GM12878 (cell line): ENCODE data around the gene UBQLN1. TPM values are rescaled to one million over a fixed set of nuclear protein-coding genes. Genes with fewer than 3 reads are reported as not detected.

Source experiments
- ATAC-seq: fragments of 200-7000 bp; cut with Tn5 transposase; 3 replicates; pipeline ENCODE4 v1.9.1; 2020; ENCODE audit warnings: mild to moderate bottlenecking, moderate library complexity
- BruUV-seq: library from RNA; stranded (reverse); fragments of 400-500 nt; replicated peaks from 2 replicates; lab custom pipeline; 2021; lab: Mats Ljungman, UMichigan
- CTCF ChIA-PET: fragments of 300-600 bp; sonication (Branson Sonifier 250); formaldehyde crosslinking; extraction: SDS; loops from one replicate; lab custom pipeline; 2021; ENCODE audit warnings: inconsistent platforms; lab: Yijun Ruan, JAX
- POLR2A ChIA-PET: fragments of 350-600 bp; formaldehyde crosslinking; extraction: SDS; loops from one replicate; lab custom pipeline; 2021; ENCODE audit warnings: inconsistent platforms; lab: Charles Lee
- RAD21 ChIA-PET: fragments of 300-600 bp; sonication (Branson Sonifier 250); formaldehyde crosslinking; loops from one replicate; lab custom pipeline; 2023; ENCODE audit warnings: antibody characterized with exemption; ENCODE audit not compliant: unreplicated experiment; lab: Charles Lee
- SMC1A ChIA-PET: fragments of 300-600 bp; sonication (Branson Sonifier 250); formaldehyde crosslinking; loops from one replicate; lab custom pipeline; 2023; ENCODE audit not compliant: unreplicated experiment, uncharacterized antibody; lab: Charles Lee
- DNase-seq: peaks from one replicate; pipeline ENCODE4 v3.0.0-alpha.2; 2011; ENCODE audit warnings: low read depth, low spot score
- FAIRE-seq: peaks from 3 replicates; lab custom pipeline; 2011; peaks lifted over from hg19 to GRCh38; lab: Jason Lieb, UNC
- H2AFZ ChIP-seq: 2 replicates; pipeline ENCODE4 v1.6.0; 2011; ENCODE audit warnings: low read depth, low read length, control low read depth; ENCODE audit not compliant: control insufficient read depth
- H3K27ac ChIP-seq: 2 replicates; pipeline ENCODE4 v1.5.1; 2011; ENCODE audit warnings: control low read depth; ENCODE audit not compliant: control insufficient read depth, insufficient read depth
- H3K27me3 ChIP-seq, 2 experiments: replicated peaks in 1 of 2; 2 replicates each; pipeline versions ENCODE4 v1.6.0 to v1.6.1; 2011; ENCODE audit warnings: low read length in 1 of 2; ENCODE audit not compliant: control insufficient read depth in 2 of 2, insufficient read depth in 2 of 2
- H3K36me3 ChIP-seq, 2 experiments: 2 replicates each; pipeline ENCODE4 v1.5.1; 2011; ENCODE audit warnings: low read length in 1 of 2; ENCODE audit not compliant: control insufficient read depth in 2 of 2, insufficient read depth in 2 of 2
- H3K4me1 ChIP-seq: 2 replicates; pipeline ENCODE4 v1.6.1; 2011; ENCODE audit warnings: mild to moderate bottlenecking, low read length, moderate library complexity, mixed read lengths; ENCODE audit not compliant: control insufficient read depth, insufficient read depth
- H3K4me2 ChIP-seq: 2 replicates; pipeline ENCODE4 v1.6.0; 2011; ENCODE audit warnings: control low read depth; ENCODE audit not compliant: control insufficient read depth, insufficient read depth
- H3K4me3 ChIP-seq: fragments of 200-600 bp; sonication (generic); 2 replicates; pipeline ENCODE4 v1.5.1; 2016
- H3K79me2 ChIP-seq: 2 replicates; pipeline ENCODE4 v1.6.0; 2011; ENCODE audit warnings: low read length; ENCODE audit not compliant: control insufficient read depth, insufficient read depth
- H3K9ac ChIP-seq: 2 replicates; pipeline ENCODE4 v1.8.0; 2011; ENCODE audit warnings: low read length, control low read depth, mixed read lengths; ENCODE audit not compliant: control insufficient read depth, insufficient read depth
- H3K9me3 ChIP-seq: replicated peaks from 3 replicates; pipeline ENCODE4 v1.5.1; 2011; ENCODE audit warnings: mild to moderate bottlenecking, low read length; ENCODE audit not compliant: control insufficient read depth, insufficient read depth
- H4K20me1 ChIP-seq: 2 replicates; pipeline ENCODE4 v1.6.0; 2011; ENCODE audit not compliant: control insufficient read depth, insufficient read depth
- PAX8 ChIP-seq: fragments of 450-650 bp; IDR thresholded peaks from 2 replicates; pipeline ENCODE4 v1.6.1; 2017; ENCODE audit warnings: mild to moderate bottlenecking, moderate library complexity
- RAD21 ChIP-seq: IDR thresholded peaks from 2 replicates; pipeline ENCODE4 v1.6.1; 2011; ENCODE audit warnings: mild to moderate bottlenecking, low read depth, low read length, moderate library complexity; ENCODE audit not compliant: insufficient read depth
- SMARCA5 ChIP-seq: fragments of 450-650 bp; IDR thresholded peaks from 2 replicates; pipeline ENCODE4 v1.6.1; 2017; ENCODE audit warnings: mild to moderate bottlenecking
- SMC3 ChIP-seq: IDR thresholded peaks from 2 replicates; pipeline ENCODE4 v1.6.1; 2011; ENCODE audit warnings: low read length, improper control_type of control experiment, borderline replicate concordance
- SRF ChIP-seq, 2 experiments: IDR thresholded peaks; 2 replicates each; pipeline ENCODE4 v1.6.1; 2011; ENCODE audit warnings: low read depth in 2 of 2, low read length in 2 of 2, mild to moderate bottlenecking in 1 of 2, moderate library complexity in 1 of 2
- TCF7 ChIP-seq: IDR thresholded peaks from 2 replicates; pipeline ENCODE4 v1.6.1; 2014; ENCODE audit warnings: antibody characterized with exemption, borderline replicate concordance
- YY1 ChIP-seq: IDR thresholded peaks from 2 replicates; pipeline ENCODE4 v1.6.1; 2011; ENCODE audit warnings: low read depth, mild to moderate bottlenecking, low read length
- ZNF207 ChIP-seq: fragments of 450-650 bp; IDR thresholded peaks from 2 replicates; pipeline ENCODE4 v1.6.1; 2014; ENCODE audit warnings: antibody characterized with exemption, mild to moderate bottlenecking, borderline replicate concordance
- WGBS: methylation state at CpG from one replicate; pipeline ENCODE4 v1.1.6; 2016; ENCODE audit warnings: low lambda C conversion rate; ENCODE audit not compliant: insufficient replicate concordance, insufficient coverage; ENCODE audit errors: missing lambda C conversion rate; 5-methylcytosine and 5-hydroxymethylcytosine counted together
- in situ Hi-C: fragments of 300-500 bp; cut with MboI; formaldehyde crosslinking; loops from 9 replicates; pipeline ENCODE4 v1.14.3; 2018; ENCODE audit warnings: mixed read lengths
- intact Hi-C: fragments of 100-400 bp; cut with micrococcal nuclease; formaldehyde crosslinking; loops from one replicate; pipeline ENCODE4 v1.14.2; 2022; ENCODE audit not compliant: unreplicated experiment
- polyA plus RNA-seq, 11 experiments: library from polyadenylated mRNA; depleted of rRNA in 4 of 11; unstranded in 6 of 11; stranded (reverse) in 5 of 11; fragments of >200 nt; fragmentation: Nextera tagmentation in 4 of 11; fragmentation: Illumina TruSeq in 1 of 11; extraction: Ambion mirVana in 4 of 11; extraction: Trizol in 1 of 11; gene quantifications; 1 replicate in 1 of 11; 2 replicates in 10 of 11; pipeline versions ENCODE4 v1.2.1 to v1.2.3, GENCODE V29; 2011 to 2016; ENCODE audit warnings: inconsistent platforms in 2 of 11, missing spikeins in 2 of 11, low read depth in 1 of 11
- total RNA-seq, 4 experiments: library from RNA; depleted of rRNA in 3 of 4; stranded (reverse); fragments of >200 nt in 3 of 4; fragmentation: Illumina TruSeq in 1 of 4; extraction: Trizol in 1 of 4; gene quantifications; 2 replicates each; pipeline versions ENCODE4 v1.2.1 to v1.2.3, GENCODE V29; 2013 to 2021
- TF ChIP-seq, protein P1 (sequence below): fragments of 450-650 bp; IDR thresholded peaks from 2 replicates; pipeline ENCODE4 v1.6.1; 2016; ENCODE audit warnings: mild to moderate bottlenecking
- TF ChIP-seq, protein P2 (sequence below), 3 experiments: IDR thresholded peaks in 2 of 3; conservative IDR thresholded peaks in 1 of 3; 2 replicates each; pipeline ENCODE4 v1.5.1; 2011; ENCODE audit warnings: low read depth in 3 of 3, low read length in 3 of 3, mild to moderate bottlenecking in 3 of 3, control low read depth in 2 of 3, moderate library complexity in 2 of 3, inconsistent platforms in 1 of 3, mixed read lengths in 1 of 3; ENCODE audit not compliant: control insufficient read depth in 2 of 3, insufficient read depth in 1 of 3; ENCODE audit errors: extremely low read depth in 1 of 3

Gene UBQLN1
- total and polyA plus RNA-seq, 10 of the 15 experiments (the other 5 are each of a cell fraction or from before 2014, with no cell fraction given) = 12.4 to 118 (median 66.1) TPM

DNA sequence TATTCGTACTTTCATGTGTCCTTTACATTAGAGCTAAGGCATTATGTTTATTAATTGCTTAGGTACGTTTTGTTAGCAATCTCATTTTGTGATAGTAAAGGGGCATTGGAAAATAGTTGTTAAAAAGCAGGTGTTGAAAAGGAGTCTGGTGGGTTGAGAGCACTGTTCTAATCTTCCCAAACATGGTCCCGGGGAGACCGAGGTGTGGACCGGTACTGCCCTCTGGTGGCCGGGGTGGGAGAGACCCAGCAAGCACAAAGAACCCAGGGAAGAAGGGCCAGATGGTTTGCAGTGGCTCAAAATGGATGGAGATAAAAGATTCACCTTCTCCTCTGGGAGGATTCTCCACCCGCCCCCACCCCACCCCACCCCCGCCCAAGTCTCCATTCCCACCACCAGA is 58.7 kb downstream of the UBQLN1 start:
- FAIRE-seq (no peak), ATAC-seq (peak; percentile 94)
- intact Hi-C loops = loop anchor here (2.0 kb wide), 1 partner anchor 28 kb away; no protein-coding TSS in a partner anchor
- no peak overlapping the region for H2AFZ ChIP-seq
- peaks cover 2 to 44% of the 10 kb centered on the region in 2 experiments for H3K36me3 ChIP-seq
- no peaks in the 10 kb centered on the region for H3K79me2 ChIP-seq
- TF ChIP-seq, protein P1, sequence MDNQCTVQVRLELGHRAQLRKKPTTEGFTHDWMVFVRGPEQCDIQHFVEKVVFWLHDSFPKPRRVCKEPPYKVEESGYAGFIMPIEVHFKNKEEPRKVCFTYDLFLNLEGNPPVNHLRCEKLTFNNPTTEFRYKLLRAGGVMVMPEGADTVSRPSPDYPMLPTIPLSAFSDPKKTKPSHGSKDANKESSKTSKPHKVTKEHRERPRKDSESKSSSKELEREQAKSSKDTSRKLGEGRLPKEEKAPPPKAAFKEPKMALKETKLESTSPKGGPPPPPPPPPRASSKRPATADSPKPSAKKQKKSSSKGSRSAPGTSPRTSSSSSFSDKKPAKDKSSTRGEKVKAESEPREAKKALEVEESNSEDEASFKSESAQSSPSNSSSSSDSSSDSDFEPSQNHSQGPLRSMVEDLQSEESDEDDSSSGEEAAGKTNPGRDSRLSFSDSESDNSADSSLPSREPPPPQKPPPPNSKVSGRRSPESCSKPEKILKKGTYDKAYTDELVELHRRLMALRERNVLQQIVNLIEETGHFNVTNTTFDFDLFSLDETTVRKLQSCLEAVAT = no peak
- no peak for TF ChIP-seq ZNF207
- TF ChIP-seq PAX8 = no peak
- TF ChIP-seq SMC3 = peak; percentile 63; the same call in 1 of the 2 replicates
- TF ChIP-seq SRF (IDR thresholded peaks at IDR 0.05; ENCODE audit: low read depth in 2 of 2, low read length in 2 of 2) = 0 out of 4 replicates have a peak, but pooled peaks of 1 of the 2 experiments have one; percentile 16
- peak; percentile 52 for TF ChIP-seq YY1
- peak; percentile 83; the same call in 1 of the 2 replicates for TF ChIP-seq SMARCA5
- TF ChIP-seq, protein P2, sequence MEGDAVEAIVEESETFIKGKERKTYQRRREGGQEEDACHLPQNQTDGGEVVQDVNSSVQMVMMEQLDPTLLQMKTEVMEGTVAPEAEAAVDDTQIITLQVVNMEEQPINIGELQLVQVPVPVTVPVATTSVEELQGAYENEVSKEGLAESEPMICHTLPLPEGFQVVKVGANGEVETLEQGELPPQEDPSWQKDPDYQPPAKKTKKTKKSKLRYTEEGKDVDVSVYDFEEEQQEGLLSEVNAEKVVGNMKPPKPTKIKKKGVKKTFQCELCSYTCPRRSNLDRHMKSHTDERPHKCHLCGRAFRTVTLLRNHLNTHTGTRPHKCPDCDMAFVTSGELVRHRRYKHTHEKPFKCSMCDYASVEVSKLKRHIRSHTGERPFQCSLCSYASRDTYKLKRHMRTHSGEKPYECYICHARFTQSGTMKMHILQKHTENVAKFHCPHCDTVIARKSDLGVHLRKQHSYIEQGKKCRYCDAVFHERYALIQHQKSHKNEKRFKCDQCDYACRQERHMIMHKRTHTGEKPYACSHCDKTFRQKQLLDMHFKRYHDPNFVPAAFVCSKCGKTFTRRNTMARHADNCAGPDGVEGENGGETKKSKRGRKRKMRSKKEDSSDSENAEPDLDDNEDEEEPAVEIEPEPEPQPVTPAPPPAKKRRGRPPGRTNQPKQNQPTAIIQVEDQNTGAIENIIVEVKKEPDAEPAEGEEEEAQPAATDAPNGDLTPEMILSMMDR (IDR thresholded peaks at IDR 0.05 in 2 of 3, conservative IDR thresholded peaks at IDR 0.05 in 1 of 3; ENCODE audit: control insufficient read depth in 2 of 3, extremely low read depth in 1 of 3, insufficient read depth in 1 of 3, low read depth in 3 of 3, low read length in 3 of 3) = peak; percentile 65 to 78 (median 73)
- peak; percentile 63 for TF ChIP-seq RAD21
- no peak for TF ChIP-seq TCF7
- TF ChIP-seq, all 136 proteins: peak for 6
- Histone ChIP-seq H3K4me2 (no peak overlapping the region), H3K27me3 (no peaks in the 10 kb centered on the region), H4K20me1 (no peaks in the 10 kb centered on the region), H3K9ac (no peak overlapping the region), H3K27ac (no peak overlapping the region), H3K4me1 (peaks cover 5% of the 10 kb centered on the region), H3K4me3 (no peak overlapping the region), H3K9me3 (no peaks in the 10 kb centered on the region)
- no peak for DNase-seq
- ChIA-PET CTCF (interaction anchor here (0.6 to 4.8 kb wide), 24 partner anchors 9 to 314 kb away, joined by 3 to 50 read pairs (median 6); partner anchors contain the start of genes IDNK and UBQLN1), RAD21 (interaction anchor here (0.5 to 2.9 kb wide), 12 partner anchors 12 to 382 kb away, joined by 3 to 31 read pairs (median 4); partner anchors contain the start of gene IDNK), POLR2A (interaction anchor here (0.6 to 1.8 kb wide), 3 partner anchors 28 to 83 kb away, joined by 3 to 5 read pairs (median 5); partner anchors contain the start of gene UBQLN1), SMC1A (interaction anchor here (0.8 to 5.3 kb wide), 10 partner anchors 8 to 318 kb away, joined by 3 to 32 read pairs (median 5); partner anchors contain the start of genes IDNK and UBQLN1)
- in situ Hi-C loops = no loop called here
- WGBS = 17% methylated on average over 6 of the region's 8 CpGs
- BruUV-seq = no TSS peak
